Measurements from ENCODE around the gene CUX1.
A peak's percentile ranks its signal among the peaks of the same experiment; 100 is the strongest.
"Not testable (repeated sequence)": the region's sequence is repeated elsewhere in the genome, so short reads cannot be mapped to it uniquely, and the experiment has no call there.

The CUX1 gene

DNA sequence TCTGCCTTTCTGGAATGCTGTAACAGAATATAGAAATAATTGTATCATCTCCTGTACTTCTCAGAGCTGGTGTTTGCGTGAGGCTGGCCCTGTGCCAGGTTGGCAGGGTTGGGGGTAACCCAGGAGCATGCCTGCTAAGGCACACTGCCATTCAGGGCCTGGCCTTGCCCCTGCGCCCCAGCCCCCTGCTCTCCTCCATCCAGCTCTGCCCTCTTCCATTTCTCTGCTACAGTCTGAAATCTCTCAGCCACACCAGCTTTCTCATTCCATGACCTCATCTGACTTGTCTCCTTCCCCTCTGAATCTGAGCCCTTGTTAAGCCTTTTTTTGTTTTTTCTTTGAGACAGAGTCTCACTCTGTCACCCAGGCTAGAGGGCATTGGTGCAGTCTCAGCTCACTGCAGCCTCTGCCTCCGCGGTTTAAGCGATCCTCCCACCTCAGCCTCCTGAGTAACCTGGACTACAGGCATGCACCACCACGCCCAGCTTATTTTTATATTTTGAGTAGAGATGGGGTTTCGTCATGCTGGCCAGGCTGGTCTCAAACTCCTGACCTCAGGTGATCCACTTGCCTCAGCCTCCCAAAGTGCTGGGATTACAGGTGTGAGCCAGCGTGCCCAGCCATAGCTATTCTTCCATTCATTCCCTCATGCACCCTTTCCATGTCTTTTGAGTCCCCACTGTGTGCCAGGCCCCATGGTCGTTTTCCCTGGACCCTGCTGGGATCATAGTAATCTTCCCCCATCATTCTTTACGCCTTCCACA is 206.8 kb downstream of the CUX1 start:
- DNase-seq: peak; percentile 11

- peak; percentile 15 for DNase-seq
Observed at GRCh38 chr7:102024769-102025391, 207.5 kb downstream of the CUX1 start.

DNA sequence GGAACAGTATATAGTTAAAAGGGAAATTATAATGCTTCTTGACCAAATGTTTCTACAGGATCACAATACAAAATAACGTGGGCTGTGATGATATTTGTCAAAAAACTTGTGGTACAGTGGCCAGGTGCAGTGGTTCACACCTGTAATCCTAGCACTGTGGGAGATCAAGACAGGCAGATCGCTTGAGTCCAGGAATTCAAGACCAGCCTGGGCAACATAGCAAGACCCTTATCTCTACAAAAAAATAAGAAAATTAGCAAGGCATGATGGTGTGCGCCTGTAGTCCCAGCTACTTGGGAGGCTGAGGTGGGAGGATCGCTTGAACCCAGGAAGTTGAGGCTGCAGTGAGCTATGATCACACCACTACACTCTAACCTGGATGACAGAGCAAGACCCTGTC is 208.4 kb downstream of the CUX1 start:
- not testable (repeated sequence) for DNase-seq

DNA sequence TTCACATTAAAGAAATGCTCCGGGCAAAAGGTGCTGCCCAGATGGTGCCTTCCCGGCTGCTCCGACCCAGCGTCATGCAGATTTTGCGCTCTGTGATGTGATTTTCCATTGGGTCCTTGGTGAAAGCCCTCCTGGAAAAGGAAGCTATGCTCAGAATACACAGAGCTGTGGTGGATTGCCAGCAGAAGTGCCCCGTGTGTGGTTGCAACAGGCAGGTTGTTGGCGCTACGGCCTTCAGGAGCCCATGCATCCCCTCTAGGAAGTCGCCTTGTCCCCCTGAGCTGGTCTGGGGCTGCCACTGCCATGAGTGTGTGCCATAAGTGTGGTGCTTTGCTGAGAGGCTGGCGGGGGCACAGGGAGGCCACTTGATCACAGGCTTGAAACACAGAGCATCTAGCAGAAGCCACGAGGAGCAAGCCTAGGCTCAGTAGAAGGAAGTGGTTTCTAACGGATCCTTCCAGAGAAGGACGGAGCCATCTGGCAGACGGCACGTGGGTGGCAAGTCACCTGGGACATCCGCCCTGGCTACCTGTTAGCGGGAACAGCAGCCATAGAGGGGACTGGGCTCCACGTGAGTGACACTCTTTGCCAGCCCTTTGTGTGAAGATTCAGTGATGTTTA is 210.9 kb downstream of the CUX1 start:
- DNase-seq: no peak

GRCh38 chr7:102029616-102030015 is 212.2 kb downstream of the CUX1 start:
- DNase-seq: no peak

- no peak for DNase-seq
Observed at GRCh38 chr7:102030696-102031095, 213.3 kb downstream of the CUX1 start.

- no peak for DNase-seq
Observed at GRCh38 chr7:102036958-102037357, 219.5 kb downstream of the CUX1 start.

GRCh38 chr7:102039706-102040105 is 222.3 kb downstream of the CUX1 start:
- DNase-seq: no peak

- no peak for DNase-seq
Observed at GRCh38 chr7:102040569-102040968, 223.1 kb downstream of the CUX1 start.

DNA sequence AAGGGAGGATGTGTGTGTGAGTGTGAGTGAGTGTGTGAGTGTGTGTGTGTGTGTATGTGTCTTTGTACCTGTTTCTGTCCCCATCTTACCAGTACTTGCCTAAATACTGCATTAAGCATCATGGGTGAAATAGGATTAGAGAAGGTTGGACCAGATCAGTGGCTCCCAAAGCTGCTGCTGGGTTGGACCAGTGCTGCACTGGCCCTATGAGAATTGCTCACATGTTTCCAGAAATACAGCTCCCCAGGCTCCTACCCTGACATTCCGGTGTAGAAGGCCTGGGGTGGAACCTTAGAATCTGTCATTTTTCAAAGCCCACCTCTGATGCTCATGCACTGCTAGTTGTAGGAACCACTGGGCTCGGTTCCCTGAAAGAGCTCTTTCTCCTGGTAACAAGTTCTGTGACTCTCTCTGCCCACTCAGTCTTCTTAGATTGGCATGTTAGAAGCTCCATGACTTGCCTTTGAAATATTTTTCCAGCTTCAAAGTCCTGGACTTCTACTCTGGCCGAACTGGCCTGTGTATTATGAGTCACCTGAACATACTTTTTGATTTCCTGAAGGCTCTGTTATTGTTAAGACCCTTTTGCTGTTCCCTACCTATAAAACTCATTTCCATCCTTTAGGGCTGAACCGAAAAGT is 224.7 kb downstream of the CUX1 start:
- no peak for DNase-seq

- DNase-seq: not testable (repeated sequence)
Observed at GRCh38 chr7:102042796-102043195, 225.4 kb downstream of the CUX1 start.

GRCh38 chr7:102044641-102044983 is 227.2 kb downstream of the CUX1 start:
- no peak for DNase-seq

DNA sequence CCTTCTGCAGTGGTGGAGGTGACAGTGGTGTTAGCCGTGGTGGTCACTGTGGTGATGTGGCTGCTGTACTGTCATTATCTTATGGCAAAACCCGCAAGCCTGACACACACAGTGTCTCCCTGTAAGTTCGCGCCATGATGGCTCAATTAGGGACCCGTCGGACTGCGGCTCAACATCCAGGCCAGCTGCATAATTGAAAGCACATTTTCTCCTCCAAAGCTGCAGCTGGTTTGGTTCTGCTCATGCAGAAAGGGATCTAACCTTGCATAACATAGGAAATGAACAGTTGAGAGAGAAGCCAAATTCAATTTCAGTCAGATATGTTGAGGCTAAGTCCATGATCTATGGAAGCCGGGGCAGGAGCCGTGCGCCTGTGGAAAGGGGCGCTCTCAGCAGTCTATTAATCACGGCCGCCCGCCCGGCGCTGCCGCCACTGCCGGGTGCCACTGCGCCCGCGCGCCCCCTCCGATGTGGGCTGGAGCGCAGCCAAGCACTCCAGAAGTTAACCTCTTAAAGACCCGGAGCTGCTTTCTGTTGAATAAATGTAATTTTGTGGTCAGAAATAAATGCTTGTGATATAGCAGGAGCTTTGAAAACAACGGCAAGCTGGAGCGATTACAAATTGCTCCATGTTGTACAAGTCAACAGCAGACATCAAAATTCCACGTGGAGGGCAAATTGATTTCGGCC is 227.7 kb downstream of the CUX1 start:
- DNase-seq: peak; percentile 29

- peak; percentile 83 for DNase-seq
Observed at GRCh38 chr7:102045681-102046372, 228.4 kb downstream of the CUX1 start.

DNA sequence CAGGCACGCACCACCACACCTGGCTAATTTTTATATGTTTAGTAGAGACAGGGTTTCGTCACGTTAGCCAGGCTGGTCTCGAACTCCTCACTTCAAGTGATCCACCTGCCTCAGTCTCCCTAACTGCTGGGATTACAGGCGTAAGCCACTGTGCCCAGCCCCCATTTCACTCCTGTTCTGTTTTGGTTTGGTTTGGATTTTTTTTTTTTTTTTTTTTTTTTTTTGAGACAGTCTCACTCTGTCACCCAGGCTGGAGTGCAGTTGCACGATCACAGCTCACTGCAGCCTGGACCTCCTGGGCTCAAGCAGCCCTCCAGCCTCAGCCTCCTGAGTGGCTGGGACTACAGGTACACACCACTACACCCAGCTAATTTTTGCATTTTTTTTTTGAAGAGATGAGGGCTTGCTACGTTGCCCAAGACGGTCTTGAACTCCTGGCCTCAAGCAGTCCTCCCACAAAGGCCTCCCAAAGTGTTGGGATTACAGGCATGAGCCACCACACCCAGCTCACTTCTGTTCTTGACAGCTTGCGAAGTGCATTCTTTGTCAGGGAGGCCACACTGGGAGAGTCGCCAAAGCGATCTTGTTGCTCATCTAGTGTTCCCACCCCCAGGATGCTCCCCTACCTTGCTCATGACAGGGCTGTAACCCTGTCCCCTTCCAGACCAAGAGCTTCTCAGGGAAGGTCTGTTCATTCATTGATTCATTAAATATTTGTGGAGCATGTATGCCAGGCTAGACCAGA is 229.1 kb downstream of the CUX1 start:
- no peak for DNase-seq

DNA sequence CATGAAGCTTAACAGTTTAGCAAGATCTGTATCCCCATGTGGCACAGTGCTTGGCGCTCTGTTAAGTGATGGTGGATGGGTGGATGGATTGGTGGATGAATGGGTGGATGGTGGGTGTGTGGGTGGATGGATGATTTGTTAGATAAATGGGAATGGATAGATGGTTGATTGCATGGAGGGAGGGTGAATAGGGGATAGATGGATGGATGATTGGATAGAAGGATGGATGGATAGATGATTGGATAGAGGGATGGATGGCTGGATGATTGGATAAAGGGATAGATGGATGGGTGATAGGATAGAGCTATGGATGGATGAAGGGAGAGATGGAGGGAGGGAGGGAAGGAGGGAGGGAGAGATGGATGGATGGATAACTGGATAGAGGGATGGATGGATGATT is 229.7 kb downstream of the CUX1 start:
- no peak for DNase-seq

DNA sequence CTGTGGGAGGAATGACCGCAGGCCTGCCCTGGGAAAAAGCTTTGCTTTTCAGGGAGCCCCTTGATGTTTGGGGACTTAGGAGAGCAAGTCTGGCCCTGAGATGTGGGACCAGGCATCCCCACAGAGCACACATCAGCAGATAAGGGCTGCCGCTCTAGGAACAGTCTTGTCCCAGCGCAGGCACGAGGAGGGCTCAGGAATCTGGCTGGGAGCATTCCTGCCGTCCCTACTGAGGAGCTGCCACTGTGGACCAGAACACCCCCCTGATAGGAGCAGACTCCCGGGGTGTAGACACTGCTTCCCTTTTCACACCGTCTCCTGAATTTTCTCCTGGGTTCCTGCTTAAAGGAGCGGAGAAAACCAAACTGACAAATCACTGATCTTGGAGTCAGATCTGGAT is 232.3 kb downstream of the CUX1 start:
- no peak for DNase-seq

- DNase-seq: no peak
Observed at GRCh38 chr7:102050864-102051460, 233.5 kb downstream of the CUX1 start.

GRCh38 chr7:102051736-102052135 is 234.3 kb downstream of the CUX1 start:
- not testable (repeated sequence) for DNase-seq

- DNase-seq: no peak
Observed at GRCh38 chr7:102054158-102054557, 236.7 kb downstream of the CUX1 start.
